ENCODE results near the gene TIMM10B. TPM values are rescaled to one million over a fixed set of nuclear protein-coding genes. Genes with fewer than 3 reads are reported as not detected.

TIMM10B gene
- total RNA-seq, 2 donors from 2014 or later = 29.6 to 30.5 TPM

GRCh38 chr11:6473451-6474412, 7.6 kb upstream of the TIMM10B start, which contains the start of gene TRIM3:
TRIM3 (minus strand) TSS chr11:6473941; CDS start chr11:6465695, 8,246 bp downstream.
- H3K9ac ChIP-seq (ENCODE audit: extremely low read depth, low read length, poor library complexity, severe bottlenecking) = peak within 1 kb of the TSS; percentile 53
- peak within 1 kb of the TSS; percentile 87 for H3K4me3 ChIP-seq (ENCODE audit: low read length)
- Mint-ChIP-seq H3K27me3 (ENCODE audit: insufficient read depth) (peaks cover 6% of the 10 kb centered on the region), H3K27ac (peak within 1 kb of the TSS; percentile 93), H3K4me1 (peaks cover 7% of the 10 kb centered on the region), H3K4me3 (peak within 1 kb of the TSS; percentile 77), H3K36me3 (ENCODE audit: low read depth) (peaks cover 22% of the 10 kb centered on the region), H3K9me3 (no peaks in the 10 kb centered on the region)
- peak within 1 kb of the TSS; percentile 73 for H3K27ac ChIP-seq (ENCODE audit: low read depth, low read length)
- no peaks in the 10 kb centered on the region for H3K27me3 ChIP-seq (ENCODE audit: control insufficient read depth, insufficient read depth, low read length, poor library complexity, severe bottlenecking)
- peaks cover 23% of the 10 kb centered on the region for H3K36me3 ChIP-seq (ENCODE audit: control insufficient read depth, insufficient read depth, low read length)
- WGBS, 2 experiments (ENCODE audit: insufficient coverage in 1 of 2, insufficient read length in 1 of 2) = 1% methylated on average over 12 to 80 of the region's 87 CpGs
- peak; percentile 98 for DNase-seq
- no peaks in the 10 kb centered on the region for H3K9me3 ChIP-seq (ENCODE audit: control insufficient read depth, low read length)
- H3K4me1 ChIP-seq (ENCODE audit: control insufficient read depth, insufficient read depth, low read length) = peaks cover 2% of the 10 kb centered on the region
- TF ChIP-seq CTCF (conservative IDR thresholded peaks at IDR 0.05) = peak; percentile 53

GRCh38 chr11:6474413-6474792, 6.9 kb upstream of the TIMM10B start:
- Mint-ChIP-seq H3K27ac (peak overlapping the region; percentile 93), H3K9me3 (no peaks in the 10 kb centered on the region), H3K4me3 (peak overlapping the region; percentile 77), H3K4me1 (peaks cover 7% of the 10 kb centered on the region), H3K27me3 (ENCODE audit: insufficient read depth) (peaks cover 6% of the 10 kb centered on the region), H3K36me3 (ENCODE audit: low read depth) (peaks cover 28% of the 10 kb centered on the region)
- DNase-seq = no peak
- no peaks in the 10 kb centered on the region for H3K27me3 ChIP-seq (ENCODE audit: control insufficient read depth, insufficient read depth, low read length, poor library complexity, severe bottlenecking)
- TF ChIP-seq CTCF (conservative IDR thresholded peaks at IDR 0.05) = no peak
- peak overlapping the region; percentile 82 for H3K4me3 ChIP-seq (ENCODE audit: low read length)
- 36 to 100% methylated on average over 1 to 6 of the region's 7 CpGs for WGBS, 2 experiments (ENCODE audit: insufficient coverage in 1 of 2, insufficient read length in 1 of 2)
- H3K9me3 ChIP-seq (ENCODE audit: control insufficient read depth, low read length) = no peaks in the 10 kb centered on the region
- peaks cover 2% of the 10 kb centered on the region for H3K4me1 ChIP-seq (ENCODE audit: control insufficient read depth, insufficient read depth, low read length)
- H3K36me3 ChIP-seq (ENCODE audit: control insufficient read depth, insufficient read depth, low read length) = peaks cover 29% of the 10 kb centered on the region
- H3K9ac ChIP-seq (ENCODE audit: extremely low read depth, low read length, poor library complexity, severe bottlenecking) = peak overlapping the region; percentile 53
- H3K27ac ChIP-seq (ENCODE audit: low read depth, low read length) = peak overlapping the region; percentile 73

- no peak for DNase-seq
- Histone ChIP-seq H3K4me3 (ENCODE audit: low read length) (peak overlapping the region; percentile 82), H3K36me3 (ENCODE audit: control insufficient read depth, insufficient read depth, low read length) (peaks cover 32% of the 10 kb centered on the region), H3K27ac (ENCODE audit: low read depth, low read length) (peak overlapping the region; percentile 17), H3K4me1 (ENCODE audit: control insufficient read depth, insufficient read depth, low read length) (peaks cover 2% of the 10 kb centered on the region), H3K9ac (ENCODE audit: extremely low read depth, low read length, poor library complexity, severe bottlenecking) (no peak overlapping the region), H3K27me3 (ENCODE audit: control insufficient read depth, insufficient read depth, low read length, poor library complexity, severe bottlenecking) (no peaks in the 10 kb centered on the region), H3K9me3 (ENCODE audit: control insufficient read depth, low read length) (no peaks in the 10 kb centered on the region)
- Mint-ChIP-seq H3K27me3 (ENCODE audit: insufficient read depth) (peaks cover 6% of the 10 kb centered on the region), H3K4me1 (peaks cover 10% of the 10 kb centered on the region), H3K9me3 (no peaks in the 10 kb centered on the region), H3K27ac (peak overlapping the region; percentile 93), H3K36me3 (ENCODE audit: low read depth) (peaks cover 34% of the 10 kb centered on the region), H3K4me3 (peak overlapping the region; percentile 77)
- 87 to 90% methylated on average over 1 to 3 of the region's 3 CpGs for WGBS, 2 experiments (ENCODE audit: insufficient coverage in 1 of 2, insufficient read length in 1 of 2)
- TF ChIP-seq CTCF (conservative IDR thresholded peaks at IDR 0.05) = no peak
Observed at GRCh38 chr11:6474806-6475500, 6.3 kb upstream of the TIMM10B start.

Data from endodermal cell (in vitro differentiated cells).